Caco-2 (cell line): ENCODE results near the gene CACNG1. TPM values are rescaled to one million over a fixed set of nuclear protein-coding genes. Genes with fewer than 3 reads are reported as not detected.
"Not testable (repeated sequence)": the region's sequence is repeated elsewhere in the genome, so short reads cannot be mapped to it uniquely, and the experiment has no call there.

Experiments used
- BruUV-seq: library from RNA; stranded (reverse); fragments of 400-500 nt; replicated peaks from 2 replicates; lab custom pipeline; 2021; lab: Mats Ljungman, UMichigan
- CTCF ChIA-PET: fragments of 300-600 bp; sonication (Branson Sonifier 250); formaldehyde crosslinking; loops from one replicate; lab custom pipeline; 2022; ENCODE audit warnings: antibody characterized with exemption; lab: Charles Lee
- POLR2A ChIA-PET: fragments of 300-600 bp; sonication (Branson Sonifier 250); formaldehyde crosslinking; loops from one replicate; lab custom pipeline; 2022; ENCODE audit warnings: antibody characterized with exemption; lab: Charles Lee
- DNase-seq, 2 experiments: peaks; one replicate each; pipeline versions ENCODE4 v3.0.0 to v3.0.0-alpha.2; 2020 to 2022
- H3K27me3 ChIP-seq: replicated peaks from 2 replicates; pipeline ENCODE4 v1.6.0; 2011; ENCODE audit warnings: low read length; ENCODE audit not compliant: control insufficient read depth, insufficient read depth
- H3K36me3 ChIP-seq: 2 replicates; pipeline ENCODE4 v1.5.1; 2011; ENCODE audit warnings: low read length; ENCODE audit not compliant: control insufficient read depth, insufficient read depth
- H3K4me1 ChIP-seq: fragments of 250-450 bp; sonication (Bioruptor Pico); 2 replicates; pipeline ENCODE4 v1.5.1; 2020; ENCODE audit warnings: mild to moderate bottlenecking
- H3K4me3 ChIP-seq: 2 replicates; pipeline ENCODE4 v1.5.1; 2011; ENCODE audit warnings: low read depth, mild to moderate bottlenecking, control low read depth, low read length
- H3K9me3 ChIP-seq: fragments of 250-450 bp; sonication (Bioruptor Pico); 2 replicates; pipeline ENCODE4 v1.5.1; 2020; ENCODE audit warnings: mild to moderate bottlenecking, moderate library complexity
- H3K27ac Mint-ChIP-seq: one replicate; pipeline ENCODE4 v1.8.0; 2022; ENCODE audit warnings: mixed read lengths; ENCODE audit not compliant: unreplicated experiment
- H3K27me3 Mint-ChIP-seq: one replicate; pipeline ENCODE4 v1.8.0; 2022; ENCODE audit warnings: mixed read lengths; ENCODE audit not compliant: insufficient read depth, unreplicated experiment
- H3K36me3 Mint-ChIP-seq: one replicate; pipeline ENCODE4 v1.8.0; 2022; ENCODE audit warnings: mild to moderate bottlenecking, mixed read lengths; ENCODE audit not compliant: insufficient read depth, unreplicated experiment
- H3K4me1 Mint-ChIP-seq: one replicate; pipeline ENCODE4 v1.8.0; 2022; ENCODE audit warnings: low read depth, mixed read lengths; ENCODE audit not compliant: unreplicated experiment
- H3K4me3 Mint-ChIP-seq: one replicate; pipeline ENCODE4 v1.8.0; 2022; ENCODE audit warnings: mild to moderate bottlenecking, moderate library complexity, mixed read lengths; ENCODE audit not compliant: unreplicated experiment
- H3K9me3 Mint-ChIP-seq: one replicate; pipeline ENCODE4 v1.8.0; 2022; ENCODE audit warnings: mixed read lengths; ENCODE audit not compliant: unreplicated experiment
- CTCF ChIP-seq, 2 experiments: fragments of 200-600 bp in 1 of 2; IDR thresholded peaks; 1 replicate in 1 of 2; 2 replicates in 1 of 2; pipeline versions ENCODE4 v1.5.1 to v1.8.0; 2011 to 2022; ENCODE audit warnings: antibody characterized with exemption in 1 of 2, control low read depth in 1 of 2, inconsistent platforms in 1 of 2, low read depth in 1 of 2, low read length in 1 of 2, mild to moderate bottlenecking in 1 of 2, moderate library complexity in 1 of 2; ENCODE audit not compliant: insufficient read depth in 1 of 2, severe bottlenecking in 1 of 2, unreplicated experiment in 1 of 2
- intact Hi-C: fragments of 100-400 bp; cut with micrococcal nuclease; formaldehyde crosslinking; loops from one replicate; pipeline ENCODE4 v1.10.0; 2022; ENCODE audit not compliant: unreplicated experiment
- total RNA-seq: library from RNA; stranded (reverse); gene quantifications from 2 replicates; pipeline ENCODE4 v1.2.3, GENCODE V29; 2022

The CACNG1 gene
- total RNA-seq, 1 experiment from 2014 or later, result not detected

GRCh38 chr17:67098006-67098405 lies 53.7 kb downstream of the CACNG1 start:
- Histone ChIP-seq H3K36me3 (0 out of 2 replicates have a peak, but pooled peaks cover 1% of the 10 kb centered on the region), H3K9me3 (no peaks in the 10 kb centered on the region), H3K4me3 (no peak overlapping the region), H3K27me3 (no peaks in the 10 kb centered on the region), H3K4me1 (peaks cover 5% of the 10 kb centered on the region)
- TF ChIP-seq CTCF (IDR thresholded peaks at IDR 0.05; ENCODE audit: insufficient read depth in 1 of 2, low read depth in 1 of 2, low read length in 1 of 2, severe bottlenecking in 1 of 2, unreplicated experiment in 1 of 2), result no peak
- no peak for DNase-seq
- Mint-ChIP-seq H3K4me3 (no peak overlapping the region), H3K36me3 (peaks cover 45% of the 10 kb centered on the region), H3K27ac (no peak overlapping the region), H3K9me3 (no peaks in the 10 kb centered on the region), H3K4me1 (peaks cover 6% of the 10 kb centered on the region), H3K27me3 (no peaks in the 10 kb centered on the region)
- BruUV-seq, result no TSS peak
- intact Hi-C loops, result no loop called here
- ChIA-PET POLR2A (no interaction called here), CTCF (no interaction called here)

- POLR2A ChIA-PET, H3K9me3 ChIP-seq, H3K9me3 Mint-ChIP-seq, DNase-seq, H3K27me3 ChIP-seq, H3K36me3 ChIP-seq, H3K4me3 Mint-ChIP-seq, H3K4me3 ChIP-seq, CTCF ChIA-PET, BruUV-seq, H3K27me3 Mint-ChIP-seq, H3K4me1 ChIP-seq, intact Hi-C loops, H3K27ac Mint-ChIP-seq, H3K4me1 Mint-ChIP-seq: not testable (repeated sequence)
- peaks cover 48% of the 10 kb centered on the region for H3K36me3 Mint-ChIP-seq
Observed at GRCh38 chr17:67104641-67105040, 60.3 kb downstream of the CACNG1 start.

- no TSS peak for BruUV-seq
- H3K4me3 ChIP-seq, result no peak overlapping the region
- no peaks in the 10 kb centered on the region for H3K9me3 ChIP-seq
- no peaks in the 10 kb centered on the region for H3K9me3 Mint-ChIP-seq
- no peak overlapping the region for H3K27ac Mint-ChIP-seq
- POLR2A ChIA-PET, result no interaction called here
- no peaks in the 10 kb centered on the region for H3K4me1 ChIP-seq
- peaks cover 7% of the 10 kb centered on the region for H3K36me3 ChIP-seq
- intact Hi-C loops, result no loop called here
- H3K27me3 Mint-ChIP-seq, result no peaks in the 10 kb centered on the region
- H3K4me3 Mint-ChIP-seq, result no peak overlapping the region
- no peak for DNase-seq
- CTCF ChIA-PET, result no interaction called here
- no peak for TF ChIP-seq CTCF (IDR thresholded peaks at IDR 0.05; ENCODE audit: insufficient read depth in 1 of 2, low read depth in 1 of 2, low read length in 1 of 2, severe bottlenecking in 1 of 2, unreplicated experiment in 1 of 2)
- no peaks in the 10 kb centered on the region for H3K4me1 Mint-ChIP-seq
- no peaks in the 10 kb centered on the region for H3K27me3 ChIP-seq
- peaks cover 48% of the 10 kb centered on the region for H3K36me3 Mint-ChIP-seq
Observed at GRCh38 chr17:67105213-67105612, 60.9 kb downstream of the CACNG1 start.

Other genes starting within 250 kb of the CACNG1 start
- not detected in 2 replicates for gene CACNG5, start 209.4 kb upstream of the CACNG1 start, total RNA-seq
- 10.1 and 12.8 TPM in 2 replicates for gene CACNG4, start 79.8 kb upstream of the CACNG1 start, total RNA-seq
- 63.8 and 70.0 TPM in 2 replicates for gene HELZ, start 200.6 kb downstream of the CACNG1 start, total RNA-seq